GM18507 (cell line): ENCODE data around the gene ANKMY1.
"Not testable (repeated sequence)": the region's sequence is repeated elsewhere in the genome, so short reads cannot be mapped to it uniquely, and the experiment has no call there.

Experiments
- DNase-seq: peaks from one replicate; pipeline ENCODE4 v3.0.0; 2011; ENCODE audit warnings: low read depth; ENCODE audit not compliant: insufficient read length; ENCODE audit errors: extremely low spot score
- FAIRE-seq: peaks from 2 replicates; lab custom pipeline; 2011; peaks lifted over from hg19 to GRCh38; lab: Jason Lieb, UNC

The ANKMY1 gene

DNA sequence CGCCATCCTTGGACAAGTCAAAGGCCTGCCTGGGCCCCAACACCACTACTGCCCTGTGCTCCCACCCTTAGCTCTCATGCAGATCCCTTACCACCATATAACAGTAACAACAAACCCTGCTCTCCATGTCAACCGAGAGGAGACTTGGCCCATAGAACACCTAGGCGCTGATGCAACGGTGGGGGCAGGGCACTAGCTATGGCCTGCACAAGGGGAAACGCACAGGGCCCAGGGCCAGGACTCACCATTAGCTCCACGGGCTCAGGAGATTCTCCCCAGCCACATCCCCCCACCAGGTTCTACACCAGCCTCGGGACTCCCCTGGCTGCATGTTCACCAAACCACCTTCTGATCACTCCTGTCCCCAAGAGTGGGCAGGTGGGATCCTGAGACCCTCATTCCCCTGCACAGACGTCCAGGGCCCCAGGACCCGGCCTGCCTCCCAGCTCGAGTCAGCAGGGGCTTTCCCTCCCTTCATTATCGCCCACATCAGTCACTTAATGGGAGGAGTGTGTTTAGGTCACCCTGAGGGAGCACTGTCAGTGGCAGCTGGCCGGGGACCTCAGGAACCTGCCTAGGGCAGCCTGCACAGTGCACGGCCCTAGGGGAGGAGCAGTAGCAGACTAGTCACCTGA is 29.3 kb downstream of the ANKMY1 start:
- no peak for DNase-seq
- FAIRE-seq: no peak

DNA sequence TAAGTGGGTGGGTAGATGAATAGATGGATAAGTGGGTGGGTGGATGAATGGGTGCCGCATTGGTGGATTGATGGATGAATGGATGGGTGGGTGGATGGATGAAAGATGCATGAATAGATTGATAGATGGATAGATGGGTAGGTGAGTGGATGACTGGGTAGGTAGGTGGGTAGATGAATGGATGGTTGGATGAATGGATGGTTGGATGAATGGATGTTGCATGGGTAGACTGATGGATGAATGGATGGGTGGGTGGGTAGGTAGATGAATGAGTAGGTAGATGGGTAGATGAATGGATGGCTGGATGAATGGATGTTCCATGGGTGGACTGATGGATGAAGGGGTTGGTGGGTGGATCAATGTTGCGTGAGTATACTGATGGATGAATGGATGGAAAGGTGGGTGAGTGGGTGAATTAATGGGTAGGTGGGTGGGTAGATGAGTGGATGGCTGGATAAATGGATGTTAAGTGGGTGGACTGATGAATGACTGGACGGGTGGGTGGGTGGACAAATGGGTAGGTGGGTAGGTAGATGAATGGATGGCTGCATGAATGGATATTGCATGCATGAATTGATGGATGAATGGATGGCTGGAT is 30.5 kb downstream of the ANKMY1 start:
- DNase-seq (no peak), FAIRE-seq (no peak)

DNA sequence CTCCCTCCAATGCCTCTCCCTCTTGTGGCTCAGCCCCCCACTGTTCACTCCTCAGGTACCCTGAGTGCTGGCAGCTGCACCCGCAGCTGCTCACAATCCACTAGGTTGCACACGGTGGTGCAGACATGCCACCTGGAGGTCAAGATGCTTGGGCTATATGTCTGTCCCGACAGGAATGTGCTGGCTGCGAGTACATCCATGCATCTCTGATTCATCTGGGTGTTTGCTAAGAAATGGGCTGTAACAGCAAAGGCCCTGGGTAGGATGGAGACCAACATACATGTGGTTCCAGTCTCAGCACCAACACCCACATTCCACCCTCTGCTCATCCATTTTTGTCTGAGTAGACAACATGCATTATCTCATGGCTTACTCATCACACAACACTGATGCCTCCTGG is 31.3 kb downstream of the ANKMY1 start:
- DNase-seq: no peak
- FAIRE-seq: no peak

DNA sequence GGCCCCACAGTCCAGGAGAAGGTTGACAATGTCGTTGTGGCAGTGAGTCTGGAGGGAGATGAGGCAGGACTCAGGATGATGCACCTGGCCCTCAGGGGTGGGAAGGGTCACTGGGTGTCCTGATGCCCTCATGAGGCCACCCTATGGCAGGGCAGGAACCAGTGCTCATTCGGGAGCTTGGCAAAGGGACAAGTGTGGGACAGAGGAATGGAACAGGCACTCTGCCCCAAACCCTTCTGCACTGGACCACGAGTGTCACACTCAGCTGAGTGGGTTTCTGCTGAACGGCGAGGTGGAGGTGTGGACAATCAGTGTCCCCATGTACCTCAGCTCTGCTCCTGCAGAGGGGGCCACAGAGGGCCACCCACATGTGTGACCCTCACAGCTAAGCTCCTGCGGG is 32.0 kb downstream of the ANKMY1 start:
- FAIRE-seq: no peak
- DNase-seq: no peak

DNA sequence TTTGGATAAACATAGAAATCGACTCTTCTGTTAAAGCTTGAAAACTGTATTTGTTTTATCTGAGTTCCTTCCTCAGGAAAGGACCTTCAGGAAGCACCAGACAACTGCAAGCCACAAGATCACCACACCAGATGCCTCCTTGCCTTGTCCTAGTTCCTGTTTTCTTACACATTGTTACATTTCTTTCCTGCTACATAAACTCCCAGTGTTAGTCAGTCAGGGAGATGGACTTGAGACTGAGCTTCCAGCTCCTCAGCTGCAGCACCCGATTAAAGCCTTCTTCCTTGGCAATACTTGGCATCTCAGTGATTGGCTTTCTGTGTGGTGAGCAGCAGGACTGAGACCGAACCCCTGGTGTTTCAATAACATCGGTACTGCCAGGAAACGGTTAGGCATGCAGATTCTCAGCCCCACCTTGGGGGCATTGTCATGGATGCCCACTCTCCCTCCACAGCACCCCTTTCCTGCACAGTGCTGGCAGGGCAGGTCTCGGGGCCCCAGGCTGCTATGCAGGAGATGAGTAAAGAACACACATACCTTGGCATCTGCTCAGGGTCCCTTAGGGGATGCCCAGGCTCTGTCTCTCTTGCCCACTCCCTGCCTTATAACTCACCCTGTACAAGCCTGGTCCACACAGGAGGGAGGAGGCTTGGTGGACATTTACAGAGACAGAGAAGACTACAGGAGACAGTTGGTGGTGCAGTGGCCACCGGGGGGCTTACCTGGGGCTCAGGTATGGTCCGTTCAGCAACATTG is 32.6 kb downstream of the ANKMY1 start:
- no peak for FAIRE-seq
- no peak for DNase-seq

DNA sequence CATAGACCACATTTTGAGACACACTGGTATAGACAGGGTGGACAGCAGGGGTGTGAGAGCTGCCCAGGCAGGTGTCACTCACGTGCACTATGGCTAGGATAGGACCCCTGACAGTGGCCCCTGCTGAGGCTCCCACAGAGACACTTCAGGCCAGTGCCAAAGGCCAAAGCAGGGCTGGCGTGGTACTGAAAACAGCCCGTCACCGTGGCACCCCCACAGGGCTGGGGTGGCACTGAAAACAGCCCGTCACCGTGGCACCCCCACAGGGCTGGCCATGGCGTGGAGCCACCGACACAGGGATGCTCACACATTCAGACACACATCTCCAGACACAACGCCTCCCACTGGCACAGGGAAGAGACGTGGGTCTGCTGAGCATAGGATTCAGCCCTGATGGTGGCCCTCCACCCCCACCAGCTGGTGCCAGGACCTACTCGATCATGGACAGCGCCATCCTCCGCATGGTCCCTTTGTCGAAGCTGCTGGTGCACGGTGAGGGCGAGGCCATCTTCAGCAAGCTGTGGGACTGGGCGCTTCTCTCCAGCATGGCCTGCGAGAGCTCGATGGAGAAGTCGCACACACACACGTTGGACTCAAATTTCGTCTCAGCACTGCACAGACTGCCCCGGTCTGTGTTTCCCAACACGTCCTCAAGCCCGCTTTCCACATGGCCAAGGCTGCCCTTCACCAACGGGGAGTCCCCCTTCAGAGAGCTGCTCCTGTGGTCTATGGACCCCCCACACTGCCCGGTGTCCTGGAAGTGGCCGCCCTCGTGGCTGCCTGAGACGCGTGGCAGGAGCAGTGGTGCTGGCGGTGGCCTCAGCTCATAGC is 34.1 kb downstream of the ANKMY1 start:
- no peak for DNase-seq

DNA sequence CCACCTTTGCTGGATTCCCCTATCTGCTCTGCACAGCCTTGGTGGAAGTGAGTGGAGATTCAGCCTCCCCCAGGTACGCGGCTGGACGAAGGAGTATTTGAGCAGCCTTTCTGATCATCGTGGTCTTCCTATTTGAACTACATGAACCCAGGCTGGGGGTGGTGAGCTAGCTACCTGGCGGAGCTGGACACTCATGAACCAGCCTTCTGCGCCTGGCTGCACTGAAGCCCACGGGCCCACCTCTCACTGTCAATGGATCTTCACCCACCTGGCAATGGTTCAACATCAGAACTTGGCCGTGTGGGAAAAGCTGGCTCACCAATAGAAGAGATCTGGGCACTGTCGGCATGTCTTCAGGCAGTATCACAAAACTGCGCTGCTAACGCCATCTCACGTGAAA is 35.4 kb downstream of the ANKMY1 start:
- FAIRE-seq (no peak), DNase-seq (no peak)

More for the DNA sequence above, 34.1 kb downstream of the ANKMY1 start:
- FAIRE-seq: no peak

DNA sequence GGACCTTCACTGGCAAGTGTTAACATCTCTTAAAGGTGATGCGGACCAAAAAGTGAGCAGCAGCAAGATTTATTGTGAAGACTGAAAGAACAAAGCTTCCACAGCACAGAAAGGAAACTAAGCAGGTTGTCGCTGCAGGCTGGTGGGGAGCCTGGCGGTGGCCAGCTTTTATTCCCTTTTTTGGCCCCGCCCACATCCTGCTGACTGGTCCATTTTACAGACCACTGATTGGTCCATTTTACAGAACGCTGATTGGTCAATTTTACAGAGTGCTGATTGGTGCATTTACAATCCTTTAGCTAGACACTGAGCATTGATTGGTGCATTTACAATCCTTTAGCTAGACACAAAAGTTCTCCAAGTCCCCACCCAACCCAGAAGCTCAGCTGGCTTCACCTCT is 35.9 kb downstream of the ANKMY1 start:
- not testable (repeated sequence) for DNase-seq, FAIRE-seq

DNA sequence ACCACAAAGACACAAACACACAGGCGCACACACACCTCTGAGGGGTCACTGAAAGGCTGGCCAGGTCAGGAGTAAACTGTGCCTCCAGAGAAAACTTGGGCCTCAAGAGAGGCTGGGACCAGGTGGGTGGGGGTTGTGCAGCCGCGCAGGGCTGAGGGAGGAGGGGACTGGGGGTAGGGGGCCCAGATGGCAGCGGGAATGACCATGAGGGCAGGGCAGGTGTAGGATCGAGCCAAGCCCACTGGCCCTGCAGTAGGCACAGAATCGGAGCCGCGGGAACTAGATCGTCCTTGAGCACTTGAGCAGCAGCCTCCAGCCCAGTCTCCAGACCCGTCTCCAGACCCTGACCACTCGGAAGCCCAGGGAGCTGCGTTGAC is 36.8 kb downstream of the ANKMY1 start:
- DNase-seq: no peak
- FAIRE-seq: no peak

DNA sequence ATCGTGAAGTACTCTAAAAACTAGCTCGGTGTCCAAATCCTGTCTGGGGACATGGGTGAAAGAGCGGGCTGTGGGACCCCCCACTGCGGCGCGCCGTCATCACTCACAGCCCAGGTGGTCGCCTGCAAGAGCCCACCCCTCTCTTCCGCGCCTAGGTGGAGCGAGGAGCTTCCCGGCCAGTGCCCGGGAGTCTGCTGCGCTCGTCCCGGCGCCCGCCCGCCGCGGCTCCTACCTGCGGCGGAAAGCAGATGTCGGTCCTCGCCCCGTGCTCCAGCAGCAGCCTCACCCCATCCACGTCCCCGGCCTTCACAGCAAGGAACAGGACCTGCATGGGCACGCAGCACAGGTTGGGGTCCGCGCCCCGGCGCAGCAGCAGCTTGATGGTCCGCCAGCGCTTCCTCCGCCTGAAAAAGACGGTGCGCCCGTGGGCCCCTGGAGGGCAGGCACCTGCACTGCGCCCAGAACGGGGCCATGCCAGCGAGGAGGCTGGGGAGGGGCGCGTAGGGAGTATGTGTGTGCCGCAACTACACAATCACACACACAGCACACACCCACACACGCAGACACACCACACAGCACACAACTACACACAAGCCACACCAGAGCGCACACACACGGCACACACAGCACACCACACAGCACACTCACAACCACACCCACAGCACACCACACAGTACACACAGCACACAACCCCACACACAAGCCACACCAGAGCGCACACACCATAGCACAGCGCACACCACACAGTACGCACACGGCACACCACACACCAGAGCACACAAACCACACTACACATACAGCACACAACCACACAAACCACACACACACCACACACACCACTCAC is 37.4 kb downstream of the ANKMY1 start:
- DNase-seq (no peak), FAIRE-seq (no peak)

DNA sequence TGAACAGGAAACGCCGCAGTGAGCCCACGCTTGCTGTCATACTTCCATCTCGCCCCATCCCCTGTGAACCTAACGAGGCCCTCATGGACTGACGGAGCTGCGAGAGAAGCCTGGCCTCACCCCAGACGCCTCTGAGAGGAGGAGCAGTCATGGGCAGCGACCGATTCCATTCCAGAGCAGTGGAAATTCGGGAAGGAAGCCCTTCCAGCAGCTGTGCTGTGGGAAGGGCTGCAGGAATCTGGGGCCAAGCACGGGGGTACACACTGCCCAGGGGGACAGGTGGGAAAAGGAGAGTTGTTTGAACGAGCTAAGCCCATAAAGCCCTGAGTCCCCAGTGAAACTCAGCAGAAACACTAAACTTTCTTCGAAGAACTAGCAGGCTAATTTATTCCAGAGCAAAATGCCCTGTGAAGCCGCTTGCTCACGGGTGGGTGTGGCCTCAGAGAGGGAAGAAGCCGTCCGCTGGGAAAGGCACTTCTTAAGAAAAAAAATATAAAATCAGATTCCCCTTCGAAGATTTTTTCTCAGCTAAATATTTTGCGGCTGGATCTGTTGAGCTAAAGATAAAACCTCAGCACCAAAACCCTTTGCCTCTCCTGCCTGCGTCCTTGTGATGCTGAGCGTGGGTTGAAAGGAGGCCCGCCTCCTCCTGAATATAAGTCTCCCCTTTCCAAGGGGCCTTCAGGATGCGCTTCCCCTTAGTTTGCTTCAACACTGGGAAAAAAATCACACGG is 38.2 kb downstream of the ANKMY1 start:
- no peak for DNase-seq
- no peak for FAIRE-seq

DNA sequence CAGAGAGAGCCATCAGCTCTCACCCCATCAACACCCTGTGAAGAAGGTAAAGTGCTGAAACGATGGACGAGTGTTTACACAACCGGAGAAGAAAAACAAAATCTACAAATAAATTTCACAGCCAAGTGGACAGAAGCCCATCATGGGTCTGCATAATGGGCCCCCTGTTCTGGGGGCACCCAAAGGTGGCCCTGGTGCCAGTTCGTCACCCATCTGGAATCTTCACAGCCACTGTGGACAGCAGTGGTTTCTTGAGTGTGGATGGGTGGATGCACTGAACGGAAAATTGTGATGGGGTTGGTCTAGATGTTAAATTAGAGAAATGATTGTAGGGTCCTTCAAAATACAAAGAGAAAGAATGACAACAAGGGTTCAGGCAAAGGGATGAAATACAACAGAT is 38.8 kb downstream of the ANKMY1 start:
- FAIRE-seq: no peak

DNA sequence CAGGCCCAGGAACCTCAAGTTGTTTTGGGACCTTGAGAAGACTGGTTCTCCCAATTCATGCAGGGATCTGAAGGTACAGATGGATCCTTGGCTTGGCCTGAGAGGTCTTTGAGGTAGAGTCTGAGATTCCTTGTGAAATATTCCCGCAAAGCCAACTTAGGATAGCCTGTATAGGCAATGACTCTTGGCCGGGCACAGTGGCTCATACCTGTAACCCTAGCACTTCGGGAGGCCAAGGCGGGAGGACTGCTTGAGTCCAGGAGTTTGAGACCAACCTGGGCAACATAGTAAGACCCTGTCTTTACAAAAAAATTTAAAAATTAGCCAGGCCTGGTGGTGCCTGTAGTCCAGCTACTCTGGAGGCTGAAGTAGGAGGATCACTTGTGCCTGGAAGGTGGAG is 40.4 kb downstream of the ANKMY1 start:
- DNase-seq: no peak
- FAIRE-seq: no peak

More for the DNA sequence above, 38.8 kb downstream of the ANKMY1 start:
- no peak for DNase-seq

DNA sequence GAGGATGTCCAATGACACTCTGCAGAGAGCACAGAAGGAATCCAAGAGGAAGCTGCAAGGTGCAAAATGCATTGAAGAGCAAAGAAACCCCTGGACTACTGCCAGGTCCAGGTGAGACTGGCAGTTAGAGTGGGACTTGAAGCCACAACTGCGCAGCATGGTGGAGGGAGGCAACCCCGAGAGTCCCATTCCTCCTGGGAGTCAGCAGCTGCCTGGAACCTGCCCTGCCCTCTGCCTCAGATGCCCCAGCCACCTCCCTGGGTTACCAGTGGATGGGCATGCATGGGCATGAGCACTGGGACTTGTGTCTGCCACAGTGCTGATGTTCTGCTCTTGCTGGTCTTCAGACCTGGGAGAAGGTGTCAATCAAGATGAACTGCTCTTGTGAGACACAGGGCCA is 43.2 kb downstream of the ANKMY1 start:
- DNase-seq (no peak), FAIRE-seq (no peak)

DNA sequence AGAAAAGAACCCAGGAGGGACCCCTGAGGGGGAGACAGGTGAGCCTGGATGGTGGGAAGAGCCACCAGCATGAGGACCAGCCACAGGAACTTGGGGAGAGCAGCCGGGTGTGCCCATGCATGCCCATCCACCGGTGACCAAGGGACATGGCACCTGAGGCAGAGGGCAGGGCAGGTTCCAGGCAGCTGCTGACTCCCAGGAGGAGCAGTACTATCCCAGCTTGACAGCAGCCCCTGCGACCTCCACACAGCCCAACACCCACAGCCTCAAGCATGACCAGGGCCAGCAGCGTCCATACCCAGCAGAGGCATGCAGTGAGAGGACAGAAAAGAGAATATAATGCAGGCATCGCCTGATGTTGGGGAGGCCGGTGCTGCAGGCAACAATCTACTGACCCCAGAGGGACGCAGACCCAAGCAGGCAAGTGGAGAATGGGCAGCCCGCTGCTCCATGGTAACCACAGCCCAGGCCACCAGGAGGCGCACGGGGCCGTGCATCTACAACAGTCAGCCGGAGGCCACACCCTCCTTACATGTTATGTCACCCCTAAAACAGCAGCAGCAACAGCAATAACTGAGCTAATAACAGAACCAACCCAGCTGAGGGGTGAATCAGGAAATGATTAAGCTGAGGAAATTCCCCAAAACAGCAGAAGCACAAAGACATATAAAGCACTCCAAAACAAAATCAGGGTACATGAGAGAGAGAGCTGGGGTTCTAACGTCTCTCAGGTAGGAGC is 44.1 kb downstream of the ANKMY1 start:
- DNase-seq (peak; percentile 85), FAIRE-seq (peak; percentile 94)

DNA sequence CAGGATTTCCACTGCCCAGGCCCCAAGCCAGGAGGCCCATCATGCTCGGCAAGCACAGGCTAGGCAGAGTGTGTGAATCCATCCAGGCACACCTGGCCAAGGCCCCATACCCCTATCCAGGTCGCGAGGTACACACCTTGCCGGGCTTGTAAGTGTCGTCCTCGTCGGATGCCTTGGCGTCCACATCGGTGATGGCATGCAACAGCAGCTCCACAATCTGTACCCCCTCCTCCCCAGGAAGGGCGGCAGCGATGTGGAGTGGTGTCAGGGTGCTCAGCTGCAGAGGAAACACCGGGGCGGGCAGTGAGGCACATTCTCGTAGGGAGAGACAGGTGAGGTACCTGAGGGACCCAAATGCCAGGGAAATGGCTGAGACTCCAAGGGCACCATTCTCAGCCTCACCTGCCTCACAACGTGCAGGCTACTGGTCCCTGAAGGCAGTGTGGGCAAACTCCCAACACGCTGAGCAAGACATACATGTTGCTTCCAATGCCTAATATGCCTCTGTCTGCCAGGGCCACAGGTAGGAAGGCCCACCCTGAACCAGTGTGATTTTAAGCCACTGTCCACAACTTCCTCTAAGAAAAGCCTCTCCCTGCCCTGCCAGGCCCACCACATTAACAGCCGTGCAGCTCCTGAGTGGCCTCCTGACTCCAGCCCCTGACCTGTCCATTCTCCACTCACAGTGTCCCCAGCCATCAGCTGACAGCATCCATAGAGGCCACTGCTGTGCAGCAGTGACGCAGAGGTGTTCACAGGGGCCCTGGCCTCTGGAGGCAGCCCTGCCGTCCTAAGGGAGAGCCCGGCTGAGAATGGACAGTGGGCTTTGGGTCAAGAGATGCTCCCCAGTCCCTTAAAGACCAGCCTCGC is 44.9 kb downstream of the ANKMY1 start:
- no peak for DNase-seq
- FAIRE-seq: no peak

DNA sequence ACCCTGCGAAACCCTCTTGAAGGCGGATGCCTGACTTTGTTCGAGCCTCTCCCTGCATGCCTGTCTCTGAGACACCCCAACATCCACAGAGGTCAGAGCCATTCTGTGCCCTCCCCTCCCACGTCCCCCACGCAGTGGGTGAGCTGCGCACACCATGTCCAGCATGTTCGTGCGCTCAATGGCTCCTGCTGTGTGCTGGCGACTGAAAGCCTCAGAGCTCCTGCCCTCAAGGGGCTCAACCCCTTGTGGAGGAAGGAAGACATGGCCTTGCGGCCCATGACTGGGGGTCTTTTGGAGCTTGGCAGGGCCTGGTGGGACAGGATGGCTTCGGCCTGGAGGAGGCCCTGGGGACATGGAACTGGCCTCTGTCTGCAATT is 45.7 kb downstream of the ANKMY1 start:
- DNase-seq (no peak), FAIRE-seq (no peak)
